Peyer's patch (tissue), 4 donors: ENCODE results near the gene GNAZ. TPM values are rescaled to one million over a fixed set of nuclear protein-coding genes. Genes with fewer than 3 reads are reported as not detected.
A peak's percentile ranks its signal among the peaks of the same experiment; 100 is the strongest.

ENCODE experiments used
- DNase-seq, 3 donors: peaks; one replicate each; pipeline ENCODE4 v3.0.0-alpha.2; 2017 to 2019
- H3K27ac ChIP-seq, 4 donors: fragments of 200-600 bp; sonication (generic); one replicate each; pipeline ENCODE4 v1.5.1; 2016 to 2019
- H3K27me3 ChIP-seq, 2 donors: fragments of 200-600 bp; sonication (generic); one replicate each; pipeline ENCODE4 v1.5.1; 2019
- H3K36me3 ChIP-seq, 3 donors: fragments of 200-600 bp; sonication (generic); one replicate each; pipeline ENCODE4 v1.5.1; 2016 to 2019
- H3K4me1 ChIP-seq, 4 donors: fragments of 200-600 bp; sonication (generic); one replicate each; pipeline ENCODE4 v1.5.1; 2016 to 2019
- H3K4me3 ChIP-seq, 4 donors: fragments of 200-600 bp; sonication (generic); 1 replicate in 3 of 4; 2 replicates in 1 of 4; pipeline ENCODE4 v1.5.1; 2016 to 2019; ENCODE audit warnings: mild to moderate bottlenecking in 1 of 4
- H3K9me3 ChIP-seq, 4 donors: fragments of 200-600 bp; sonication (generic); one replicate each; pipeline ENCODE4 v1.5.1; 2016 to 2019; ENCODE audit warnings: mild to moderate bottlenecking in 1 of 4
- CTCF ChIP-seq, 6 experiments: fragments of 450-650 bp in 4 of 6; fragments of 200-600 bp in 2 of 6; sonication (generic) in 1 of 6; IDR thresholded peaks; one replicate each; pipeline ENCODE4 v1.5.1; 2017 to 2019; ENCODE audit warnings: antibody characterized with exemption in 6 of 6, mild to moderate bottlenecking in 3 of 6, moderate library complexity in 1 of 6
- POLR2A ChIP-seq, 2 donors: fragments of 450-650 bp; IDR thresholded peaks; one replicate each; pipeline ENCODE4 v1.5.1; 2017; ENCODE audit warnings: antibody characterized with exemption in 2 of 2, mild to moderate bottlenecking in 2 of 2, moderate library complexity in 2 of 2
- total RNA-seq, 4 donors: library from RNA; depleted of rRNA; stranded (reverse); fragments of >200 nt; gene quantifications; one replicate each; pipeline ENCODE4 v1.1.0, GENCODE V29; 2016

The GNAZ gene
- total RNA-seq, 4 donors from 2014 or later, result 0.35 to 3.5 (median 1.9) TPM

GRCh38 chr22:23128269-23129108, 58.2 kb downstream of the GNAZ start:
- no peak overlapping the region for H3K4me3 ChIP-seq
- H3K36me3 ChIP-seq, result no peaks in the 10 kb centered on the region
- DNase-seq, result peak; percentile 66 to 88 (median 76)
- H3K4me1 ChIP-seq, result no peaks in the 10 kb centered on the region
- H3K9me3 ChIP-seq, result no peaks in the 10 kb centered on the region
- H3K27ac ChIP-seq, result no peak overlapping the region
- H3K27me3 ChIP-seq, result no peaks in the 10 kb centered on the region
- TF ChIP-seq CTCF (IDR thresholded peaks at IDR 0.05) (peak; percentile 56 to 81 (median 76)), POLR2A (IDR thresholded peaks at IDR 0.05) (no peak)

GRCh38 chr22:23129149-23129548, 58.8 kb downstream of the GNAZ start:
- Histone ChIP-seq H3K4me3 (no peak overlapping the region), H3K36me3 (no peaks in the 10 kb centered on the region), H3K27me3 (no peaks in the 10 kb centered on the region), H3K4me1 (no peaks in the 10 kb centered on the region), H3K27ac (no peak overlapping the region), H3K9me3 (no peaks in the 10 kb centered on the region)
- TF ChIP-seq CTCF (IDR thresholded peaks at IDR 0.05), result no peak
- TF ChIP-seq POLR2A (IDR thresholded peaks at IDR 0.05), result no peak
- DNase-seq, result no peak

DNA sequence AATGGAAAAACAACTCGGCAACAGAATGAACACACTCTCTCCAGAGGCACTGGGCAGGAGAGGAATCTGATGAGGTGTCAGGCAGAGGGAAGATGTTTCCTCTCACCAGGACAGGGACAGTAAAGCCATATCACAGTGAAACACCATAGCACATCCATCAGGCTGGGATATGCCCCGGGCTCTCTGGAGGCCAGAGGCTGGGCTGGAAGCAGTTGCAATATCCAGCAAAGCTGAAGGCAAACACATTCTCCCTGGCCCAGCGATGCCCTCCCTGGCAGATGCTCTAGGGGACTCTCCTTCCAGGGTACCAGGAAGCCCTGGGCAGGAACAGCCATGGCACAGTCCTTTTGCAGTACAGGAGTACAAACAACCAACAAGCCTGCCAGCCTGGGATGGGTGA, 60.4 kb downstream of the GNAZ start:
- no peak for TF ChIP-seq POLR2A (IDR thresholded peaks at IDR 0.05)
- no peak for TF ChIP-seq CTCF (IDR thresholded peaks at IDR 0.05)
- Histone ChIP-seq H3K9me3 (no peaks in the 10 kb centered on the region), H3K27me3 (no peaks in the 10 kb centered on the region), H3K4me3 (no peak overlapping the region), H3K27ac (no peak overlapping the region), H3K4me1 (no peaks in the 10 kb centered on the region), H3K36me3 (no peaks in the 10 kb centered on the region)
- no peak for DNase-seq

GRCh38 chr22:23131931-23132330, 61.6 kb downstream of the GNAZ start:
- Histone ChIP-seq H3K36me3 (no peaks in the 10 kb centered on the region), H3K27ac (no peak overlapping the region), H3K27me3 (no peaks in the 10 kb centered on the region), H3K4me3 (no peak overlapping the region), H3K9me3 (no peaks in the 10 kb centered on the region), H3K4me1 (peaks cover 0 to 5% (median 0%) of the 10 kb centered on the region in 4 donors)
- no peak for TF ChIP-seq CTCF (IDR thresholded peaks at IDR 0.05)
- TF ChIP-seq POLR2A (IDR thresholded peaks at IDR 0.05), result no peak
- DNase-seq, result no peak

GRCh38 chr22:23132376-23133091, 62.2 kb downstream of the GNAZ start:
- TF ChIP-seq CTCF (IDR thresholded peaks at IDR 0.05) (no peak), POLR2A (IDR thresholded peaks at IDR 0.05) (no peak)
- H3K4me1 ChIP-seq, result peaks cover 0 to 9% (median 3%) of the 10 kb centered on the region in 4 donors
- H3K27me3 ChIP-seq, result no peaks in the 10 kb centered on the region
- no peak for DNase-seq
- no peak overlapping the region for H3K4me3 ChIP-seq
- no peaks in the 10 kb centered on the region for H3K9me3 ChIP-seq
- H3K27ac ChIP-seq, result no peak overlapping the region
- no peaks in the 10 kb centered on the region for H3K36me3 ChIP-seq
